Measurements from ENCODE around the gene C17orf107. TPM values are rescaled to one million over a fixed set of nuclear protein-coding genes. Genes with fewer than 3 reads are reported as not detected.

Gene C17orf107
- total and polyA plus RNA-seq, 2 donors: 1.7 to 7.7 TPM

DNA sequence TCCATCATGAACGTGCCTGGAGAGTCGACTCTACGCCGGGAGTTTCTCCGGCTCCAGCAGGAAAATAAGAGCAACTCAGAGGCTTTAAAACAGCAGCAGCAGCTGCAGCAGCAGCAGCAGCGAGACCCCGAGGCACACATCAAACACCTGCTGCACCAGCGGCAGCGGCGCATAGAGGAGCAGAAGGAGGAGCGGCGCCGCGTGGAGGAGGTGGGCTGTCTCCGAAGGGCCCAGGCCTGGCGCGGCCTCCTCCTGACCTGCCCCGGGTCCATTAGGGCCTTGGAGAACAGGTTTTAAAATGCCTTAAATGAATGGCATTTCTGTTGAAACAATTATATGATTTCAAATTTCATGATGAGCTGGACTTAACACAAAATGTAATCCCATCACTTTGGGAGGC, 11.8 kb upstream of the C17orf107 start:
- Histone ChIP-seq H3K27ac (ENCODE audit: low read depth) (no peak overlapping the region), H3K36me3 (ENCODE audit: insufficient read depth) (no peaks in the 10 kb centered on the region), H3K4me1 (ENCODE audit: insufficient read depth) (no peaks in the 10 kb centered on the region), H3K4me3 (ENCODE audit: low read depth, low read length) (no peak overlapping the region)
- WGBS: 92% methylated on average over 18 of the region's 18 CpGs
- no peak for DNase-seq (ENCODE audit: extremely low spot score)

DNA sequence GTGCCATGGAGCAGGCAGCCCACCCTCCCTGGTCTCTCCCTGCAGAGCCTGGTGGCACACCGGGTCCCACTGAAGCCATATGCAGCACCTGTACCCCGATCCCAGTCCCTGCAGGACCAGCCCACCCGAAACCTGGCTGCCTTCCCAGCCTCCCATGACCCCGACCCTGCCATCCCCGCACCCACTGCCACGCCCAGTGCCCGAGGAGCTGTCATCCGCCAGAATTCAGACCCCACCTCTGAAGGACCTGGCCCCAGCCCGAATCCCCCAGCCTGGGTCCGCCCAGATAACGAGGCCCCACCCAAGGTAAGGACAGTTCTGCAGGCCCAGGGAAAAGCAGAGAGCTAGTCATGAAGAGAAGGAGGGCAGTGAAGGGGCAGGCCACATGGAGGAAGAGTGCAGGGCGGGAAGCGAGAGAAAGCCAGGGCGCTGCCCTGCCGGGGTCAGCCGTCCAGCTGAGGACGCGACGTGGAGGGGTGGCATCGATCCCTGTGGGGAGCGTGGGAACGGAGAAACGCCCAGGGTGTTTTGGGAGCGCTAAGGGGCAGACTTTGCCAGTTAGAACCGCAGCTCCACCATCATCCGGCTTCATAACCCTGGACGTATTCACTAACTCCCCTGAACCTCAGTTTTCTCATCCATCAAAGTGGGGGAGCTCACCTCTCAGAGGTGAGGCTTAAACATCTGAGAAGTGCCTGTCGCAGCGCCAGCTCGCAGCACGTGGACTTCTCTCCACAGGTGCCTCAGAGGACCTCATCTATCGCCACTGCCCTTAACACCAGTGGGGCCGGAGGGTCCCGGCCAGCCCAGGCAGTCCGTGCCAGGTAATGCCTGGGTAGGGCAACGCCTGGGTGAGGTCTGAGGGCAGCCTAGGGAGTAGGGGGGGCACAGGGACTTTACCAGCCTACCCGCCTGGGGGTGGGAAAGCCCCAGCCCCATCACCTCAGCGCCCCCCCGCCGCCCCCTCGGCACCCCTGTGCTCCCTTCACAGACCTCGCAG, 7.6 kb upstream of the C17orf107 start:
- peaks cover 3% of the 10 kb centered on the region for H3K36me3 ChIP-seq (ENCODE audit: insufficient read depth)
- no peak for DNase-seq (ENCODE audit: extremely low spot score)
- WGBS: 94% methylated on average over 42 of the region's 42 CpGs
- no peaks in the 10 kb centered on the region for H3K4me1 ChIP-seq (ENCODE audit: insufficient read depth)
- H3K27ac ChIP-seq (ENCODE audit: low read depth): no peak overlapping the region
- no peak overlapping the region for H3K4me3 ChIP-seq (ENCODE audit: low read depth, low read length)

DNA sequence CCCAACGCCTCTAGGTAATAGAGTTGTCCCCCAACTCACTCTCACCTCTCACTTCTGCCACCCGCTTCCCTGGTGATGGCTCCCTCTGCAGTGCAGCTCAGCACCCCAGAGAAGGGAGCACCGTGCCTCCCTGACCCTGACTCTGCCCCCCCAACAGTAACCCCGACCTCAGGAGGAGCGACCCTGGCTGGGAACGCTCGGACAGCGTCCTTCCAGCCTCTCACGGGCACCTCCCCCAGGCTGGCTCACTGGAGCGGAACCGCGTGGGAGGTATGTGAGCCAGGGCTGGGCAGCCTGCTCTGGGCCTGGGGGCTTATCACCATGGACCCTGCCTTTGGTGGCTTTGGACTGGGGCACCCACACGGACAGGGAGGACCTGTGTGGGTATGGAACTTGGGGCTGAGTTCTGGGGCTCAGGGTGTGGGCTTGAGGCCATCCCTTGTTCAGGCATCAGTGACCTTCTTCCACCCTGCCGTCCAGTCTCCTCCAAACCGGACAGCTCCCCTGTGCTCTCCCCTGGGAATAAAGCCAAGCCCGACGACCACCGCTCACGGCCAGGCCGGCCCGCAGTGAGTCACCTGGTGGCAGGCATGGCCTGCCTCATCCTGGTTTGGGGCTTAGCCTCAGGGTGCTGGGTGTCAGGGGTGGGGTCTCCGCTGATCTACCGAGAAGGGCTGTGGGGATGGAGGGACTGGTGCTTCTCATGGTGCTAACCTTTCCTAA, 6.7 kb upstream of the C17orf107 start:
- no peaks in the 10 kb centered on the region for H3K4me1 ChIP-seq (ENCODE audit: insufficient read depth)
- no peak overlapping the region for H3K27ac ChIP-seq (ENCODE audit: low read depth)
- 84% methylated on average over 23 of the region's 23 CpGs for WGBS
- H3K4me3 ChIP-seq (ENCODE audit: low read depth, low read length): no peak overlapping the region
- no peak for DNase-seq (ENCODE audit: extremely low spot score)
- H3K36me3 ChIP-seq (ENCODE audit: insufficient read depth): peaks cover 3% of the 10 kb centered on the region

DNA sequence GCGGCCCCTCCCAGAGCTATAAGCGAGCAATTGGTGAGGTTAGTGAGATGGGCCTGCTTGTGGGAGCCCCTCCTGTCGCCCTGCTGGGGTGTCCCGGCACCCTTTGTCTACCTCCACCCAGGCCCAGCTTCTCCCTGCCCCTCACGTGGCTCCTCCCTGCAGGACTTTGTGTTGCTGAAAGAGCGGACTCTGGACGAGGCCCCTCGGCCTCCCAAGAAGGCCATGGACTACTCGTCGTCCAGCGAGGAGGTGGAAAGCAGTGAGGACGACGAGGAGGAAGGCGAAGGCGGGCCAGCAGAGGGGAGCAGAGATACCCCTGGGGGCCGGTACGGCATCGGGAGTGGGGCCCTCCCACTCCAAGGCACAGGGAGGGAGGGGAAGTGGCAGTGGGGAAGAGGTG, 6.1 kb upstream of the C17orf107 start:
- no peak overlapping the region for H3K4me3 ChIP-seq (ENCODE audit: low read depth, low read length)
- no peak overlapping the region for H3K27ac ChIP-seq (ENCODE audit: low read depth)
- no peaks in the 10 kb centered on the region for H3K4me1 ChIP-seq (ENCODE audit: insufficient read depth)
- DNase-seq (ENCODE audit: extremely low spot score): no peak
- peaks cover 3% of the 10 kb centered on the region for H3K36me3 ChIP-seq (ENCODE audit: insufficient read depth)
- 91% methylated on average over 18 of the region's 18 CpGs for WGBS

DNA sequence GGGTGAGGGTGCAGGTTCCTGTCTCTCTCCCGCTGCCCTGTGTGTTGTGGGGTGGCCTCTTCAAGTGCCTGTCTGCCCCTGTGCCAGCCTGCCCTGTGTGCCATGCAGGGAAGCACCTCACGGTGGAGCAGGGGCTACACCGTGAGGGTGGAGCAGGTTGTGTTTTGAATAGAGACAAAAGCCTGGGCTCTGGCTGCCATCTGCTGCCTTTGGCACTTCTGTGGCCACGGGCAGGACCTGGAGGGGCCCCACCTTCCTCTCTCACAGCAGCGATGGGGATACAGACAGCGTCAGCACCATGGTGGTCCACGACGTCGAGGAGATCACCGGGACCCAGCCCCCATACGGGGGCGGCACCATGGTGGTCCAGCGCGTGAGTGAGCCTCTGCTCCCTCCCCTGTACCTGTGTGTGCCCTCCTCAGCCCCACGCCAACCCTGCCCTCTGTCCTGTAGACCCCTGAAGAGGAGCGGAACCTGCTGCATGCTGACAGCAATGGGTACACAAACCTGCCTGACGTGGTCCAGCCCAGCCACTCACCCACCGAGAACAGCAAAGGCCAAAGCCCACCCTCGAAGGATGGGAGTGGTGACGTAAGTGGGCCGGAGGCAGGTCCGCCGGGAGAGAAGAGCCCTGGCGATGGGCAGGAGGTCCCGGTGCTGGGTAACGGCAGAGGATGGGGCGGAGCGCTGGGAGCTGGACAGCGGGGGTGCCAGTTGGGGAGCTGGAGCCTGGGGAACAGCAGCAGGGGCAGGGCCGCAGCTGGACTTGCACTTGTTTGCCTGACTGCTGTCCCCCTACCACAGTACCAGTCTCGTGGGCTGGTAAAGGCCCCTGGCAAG, 5.4 kb upstream of the C17orf107 start:
- DNase-seq (ENCODE audit: extremely low spot score): no peak
- 88% methylated on average over 31 of the region's 31 CpGs for WGBS
- Histone ChIP-seq H3K27ac (ENCODE audit: low read depth) (no peak overlapping the region), H3K36me3 (ENCODE audit: insufficient read depth) (peaks cover 3% of the 10 kb centered on the region), H3K4me3 (ENCODE audit: low read depth, low read length) (no peak overlapping the region), H3K4me1 (ENCODE audit: insufficient read depth) (no peaks in the 10 kb centered on the region)

DNA sequence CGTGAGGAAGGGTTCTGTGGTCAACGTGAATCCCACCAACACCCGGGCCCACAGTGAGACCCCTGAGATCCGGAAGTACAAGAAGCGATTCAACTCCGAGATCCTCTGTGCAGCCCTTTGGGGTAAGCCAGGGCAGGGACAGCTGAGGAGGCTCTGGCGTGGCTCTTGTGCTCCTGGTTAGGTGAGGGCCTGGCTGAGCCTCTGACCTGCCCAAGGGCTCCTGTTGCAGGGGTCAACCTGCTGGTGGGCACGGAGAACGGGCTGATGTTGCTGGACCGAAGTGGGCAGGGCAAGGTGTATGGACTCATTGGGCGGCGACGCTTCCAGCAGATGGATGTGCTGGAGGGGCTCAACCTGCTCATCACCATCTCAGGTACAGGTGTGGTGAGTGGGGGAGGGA, 4.2 kb upstream of the C17orf107 start:
- no peak overlapping the region for H3K27ac ChIP-seq (ENCODE audit: low read depth)
- H3K36me3 ChIP-seq (ENCODE audit: insufficient read depth): peaks cover 3% of the 10 kb centered on the region
- DNase-seq (ENCODE audit: extremely low spot score): no peak
- WGBS: 94% methylated on average over 13 of the region's 13 CpGs
- no peak overlapping the region for H3K4me3 ChIP-seq (ENCODE audit: low read depth, low read length)
- no peaks in the 10 kb centered on the region for H3K4me1 ChIP-seq (ENCODE audit: insufficient read depth)

DNA sequence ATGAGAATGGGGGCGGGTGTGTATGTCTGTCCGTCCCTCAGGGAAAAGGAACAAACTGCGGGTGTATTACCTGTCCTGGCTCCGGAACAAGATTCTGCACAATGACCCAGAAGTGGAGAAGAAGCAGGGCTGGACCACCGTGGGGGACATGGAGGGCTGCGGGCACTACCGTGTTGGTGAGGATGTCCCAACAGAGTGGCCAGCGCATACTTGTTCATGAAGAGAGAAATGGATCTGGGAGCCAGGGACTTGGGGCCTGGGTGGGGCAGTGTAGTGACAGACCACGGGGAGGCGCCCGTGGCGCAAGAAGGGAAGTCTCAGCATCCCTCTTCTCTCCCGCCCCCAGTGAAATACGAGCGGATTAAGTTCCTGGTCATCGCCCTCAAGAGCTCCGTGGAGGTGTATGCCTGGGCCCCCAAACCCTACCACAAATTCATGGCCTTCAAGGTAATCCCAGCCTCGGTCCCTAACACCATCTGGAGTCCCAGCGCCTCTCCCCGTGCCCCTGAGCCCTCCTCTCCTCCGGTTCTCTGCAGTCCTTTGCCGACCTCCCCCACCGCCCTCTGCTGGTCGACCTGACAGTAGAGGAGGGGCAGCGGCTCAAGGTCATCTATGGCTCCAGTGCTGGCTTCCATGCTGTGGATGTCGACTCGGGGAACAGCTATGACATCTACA, 3.5 kb upstream of the C17orf107 start:
- WGBS: 74% methylated on average over 27 of the region's 27 CpGs
- no peak for DNase-seq (ENCODE audit: extremely low spot score)

DNA sequence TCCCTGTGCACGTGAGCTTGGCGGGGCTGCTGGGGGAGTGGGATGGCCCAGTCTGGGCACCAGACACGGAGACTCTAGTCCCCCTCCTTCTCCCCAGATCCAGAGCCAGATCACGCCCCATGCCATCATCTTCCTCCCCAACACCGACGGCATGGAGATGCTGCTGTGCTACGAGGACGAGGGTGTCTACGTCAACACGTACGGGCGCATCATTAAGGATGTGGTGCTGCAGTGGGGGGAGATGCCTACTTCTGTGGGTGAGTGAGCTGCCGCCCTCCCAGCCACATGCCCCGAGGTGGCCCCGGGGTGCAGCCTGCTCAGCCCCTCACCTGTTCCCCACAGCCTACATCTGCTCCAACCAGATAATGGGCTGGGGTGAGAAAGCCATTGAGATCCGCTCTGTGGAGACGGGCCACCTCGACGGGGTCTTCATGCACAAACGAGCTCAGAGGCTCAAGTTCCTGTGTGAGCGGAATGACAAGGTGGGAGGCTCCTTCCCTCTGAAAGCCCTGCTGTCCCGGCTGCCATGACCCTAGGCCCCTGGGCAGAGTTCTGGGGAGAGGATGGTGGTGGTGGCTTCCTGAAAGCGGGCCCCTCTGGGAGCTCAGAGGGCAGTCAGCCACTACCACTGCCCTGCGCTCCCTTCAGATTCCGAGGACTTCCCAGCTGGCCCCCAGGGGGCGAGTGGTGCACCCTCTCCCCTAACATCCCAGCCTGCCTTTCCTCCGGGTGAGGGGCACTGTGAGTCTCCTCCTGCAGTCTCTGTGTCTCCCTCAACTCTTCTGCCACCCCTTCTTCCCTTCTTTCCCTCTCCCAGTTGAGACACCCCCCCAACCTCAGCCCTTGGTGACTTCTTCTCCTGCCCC, 2.8 kb upstream of the C17orf107 start:
- no peaks in the 10 kb centered on the region for H3K4me1 ChIP-seq (ENCODE audit: insufficient read depth)
- no peak overlapping the region for H3K27ac ChIP-seq (ENCODE audit: low read depth)
- H3K36me3 ChIP-seq (ENCODE audit: insufficient read depth): peaks cover 3% of the 10 kb centered on the region
- 89% methylated on average over 27 of the region's 27 CpGs for WGBS
- H3K4me3 ChIP-seq (ENCODE audit: low read depth, low read length): no peak overlapping the region
- DNase-seq (ENCODE audit: extremely low spot score): no peak

More for the DNA sequence above, 3.5 kb upstream of the C17orf107 start:
- Histone ChIP-seq H3K4me3 (ENCODE audit: low read depth, low read length) (no peak overlapping the region), H3K27ac (ENCODE audit: low read depth) (no peak overlapping the region), H3K36me3 (ENCODE audit: insufficient read depth) (peaks cover 3% of the 10 kb centered on the region), H3K4me1 (ENCODE audit: insufficient read depth) (no peaks in the 10 kb centered on the region)

DNA sequence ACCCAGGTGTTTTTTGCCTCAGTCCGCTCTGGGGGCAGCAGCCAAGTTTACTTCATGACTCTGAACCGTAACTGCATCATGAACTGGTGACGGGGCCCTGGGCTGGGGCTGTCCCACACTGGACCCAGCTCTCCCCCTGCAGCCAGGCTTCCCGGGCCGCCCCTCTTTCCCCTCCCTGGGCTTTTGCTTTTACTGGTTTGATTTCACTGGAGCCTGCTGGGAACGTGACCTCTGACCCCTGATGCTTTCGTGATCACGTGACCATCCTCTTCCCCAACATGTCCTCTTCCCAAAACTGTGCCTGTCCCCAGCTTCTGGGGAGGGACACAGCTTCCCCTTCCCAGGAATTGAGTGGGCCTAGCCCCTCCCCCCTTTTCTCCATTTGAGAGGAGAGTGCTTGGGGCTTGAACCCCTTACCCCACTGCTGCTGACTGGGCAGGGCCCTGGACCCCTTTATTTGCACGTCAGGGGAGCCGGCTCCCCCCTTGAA, 2.1 kb upstream of the C17orf107 start:
- H3K36me3 ChIP-seq (ENCODE audit: insufficient read depth): peaks cover 3% of the 10 kb centered on the region
- WGBS: 83% methylated on average over 10 of the region's 10 CpGs
- no peak for DNase-seq (ENCODE audit: extremely low spot score)

DNA sequence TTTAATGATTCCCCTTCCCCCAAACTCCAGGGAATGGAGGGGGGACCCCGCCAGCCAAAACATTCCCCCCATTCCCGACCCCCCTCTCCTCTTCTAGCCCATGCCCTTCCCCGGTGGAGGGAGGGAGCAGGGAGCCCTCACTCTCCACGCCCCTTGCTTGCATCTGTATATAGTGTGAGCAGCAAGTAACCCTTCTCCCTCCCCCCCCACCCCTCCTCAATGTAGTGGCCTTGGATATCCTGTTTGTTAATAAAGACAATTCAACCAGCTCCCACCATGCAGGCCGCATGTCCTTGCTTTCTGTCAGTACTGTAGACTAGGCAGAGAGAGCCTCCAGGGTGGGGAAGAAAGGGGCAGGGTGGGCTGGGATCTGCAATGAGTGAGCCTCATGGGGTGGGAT, 1.6 kb upstream of the C17orf107 start:
- DNase-seq (ENCODE audit: extremely low spot score): no peak
- 89% methylated on average over 5 of the region's 5 CpGs for WGBS

More for the DNA sequence above, 2.1 kb upstream of the C17orf107 start:
- H3K4me1 ChIP-seq (ENCODE audit: insufficient read depth): no peaks in the 10 kb centered on the region
- no peak overlapping the region for H3K27ac ChIP-seq (ENCODE audit: low read depth)
- no peak overlapping the region for H3K4me3 ChIP-seq (ENCODE audit: low read depth, low read length)

DNA sequence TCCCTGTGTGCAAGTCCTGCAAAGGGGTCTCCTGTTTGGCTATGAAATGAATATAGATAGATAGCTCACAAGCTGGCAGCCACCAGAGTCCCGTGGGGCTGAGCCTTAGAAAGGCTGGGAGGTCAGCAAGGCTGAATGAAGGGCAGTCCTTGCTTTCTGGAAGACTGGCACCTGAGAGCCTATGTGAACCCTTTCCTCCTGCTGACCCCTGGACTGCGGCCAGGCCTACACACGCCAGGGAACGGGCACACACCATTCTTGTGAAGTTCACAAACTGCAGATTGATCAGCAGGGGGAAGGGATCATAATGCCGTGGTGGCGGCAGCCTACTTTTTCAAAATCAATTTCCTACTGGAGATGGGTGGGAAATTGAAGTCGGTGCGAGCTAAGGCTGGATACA, 985 bp upstream of the C17orf107 start:
- 89% methylated on average over 8 of the region's 8 CpGs for WGBS

More for the DNA sequence above, 1.6 kb upstream of the C17orf107 start:
- peaks cover 3% of the 10 kb centered on the region for H3K36me3 ChIP-seq (ENCODE audit: insufficient read depth)
- H3K27ac ChIP-seq (ENCODE audit: low read depth): no peak overlapping the region
- H3K4me3 ChIP-seq (ENCODE audit: low read depth, low read length): no peak overlapping the region
- no peaks in the 10 kb centered on the region for H3K4me1 ChIP-seq (ENCODE audit: insufficient read depth)

DNA sequence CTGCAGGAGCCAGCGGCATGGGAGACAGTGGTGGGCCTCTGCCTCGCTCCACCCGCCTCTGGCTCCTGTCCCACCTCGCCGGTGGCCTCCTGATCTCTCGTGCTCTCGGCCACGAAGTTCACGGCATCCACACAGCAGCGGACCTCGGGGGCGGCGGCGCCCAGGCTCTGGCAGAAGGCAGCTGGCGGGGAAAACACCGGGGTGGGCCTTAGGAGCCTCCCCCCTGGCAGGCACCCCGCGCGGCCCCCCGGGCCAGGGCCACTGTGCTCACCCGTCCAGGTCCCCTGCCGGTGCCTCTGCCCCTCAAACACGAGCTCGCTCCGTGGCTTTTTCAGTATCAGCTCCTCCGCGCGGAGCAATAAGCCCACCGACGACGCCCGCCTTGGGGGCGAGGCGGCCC, 409 bp upstream of the C17orf107 start:
- Histone ChIP-seq H3K4me3 (ENCODE audit: low read depth, low read length) (peak overlapping the region; percentile 20), H3K4me1 (ENCODE audit: insufficient read depth) (no peaks in the 10 kb centered on the region), H3K27ac (ENCODE audit: low read depth) (no peak overlapping the region), H3K36me3 (ENCODE audit: insufficient read depth) (peaks cover 3% of the 10 kb centered on the region)
- no peak for DNase-seq (ENCODE audit: extremely low spot score)
- WGBS: 17% methylated on average over 34 of the region's 34 CpGs

More for the DNA sequence above, 985 bp upstream of the C17orf107 start:
- Histone ChIP-seq H3K4me3 (ENCODE audit: low read depth, low read length) (no peak overlapping the region), H3K36me3 (ENCODE audit: insufficient read depth) (peaks cover 3% of the 10 kb centered on the region), H3K4me1 (ENCODE audit: insufficient read depth) (no peaks in the 10 kb centered on the region), H3K27ac (ENCODE audit: low read depth) (no peak overlapping the region)
- no peak for DNase-seq (ENCODE audit: extremely low spot score)

Measured in urinary bladder (tissue), 4 donors.